ENCODE results near the gene GNG10.
A peak's percentile ranks its signal among the peaks of the same experiment; 100 is the strongest.
"Not testable (repeated sequence)": the region's sequence is repeated elsewhere in the genome, so short reads cannot be mapped to it uniquely, and the experiment has no call there.

Gene GNG10
- total RNA-seq = 0.12 to 1.6 (median 0.56) reads per million in 18 experiments

GRCh38 chr9:111661150-111661801 lies at the start of gene GNG10:
GNG10 (plus strand) TSS chr9:111661605; CDS start chr9:111661635, 30 bp downstream.
- DNase-seq = peak; percentile 61 to 76

- DNase-seq = no peak
Measured at GRCh38 chr9:111613436-111614040, 47.9 kb upstream of the GNG10 start.

GRCh38 chr9:111615928-111616327 lies 45.5 kb upstream of the GNG10 start:
- no peak for DNase-seq

GRCh38 chr9:111617349-111617748 lies 44.1 kb upstream of the GNG10 start:
- DNase-seq = not testable (repeated sequence)

GRCh38 chr9:111621895-111622480 lies 39.4 kb upstream of the GNG10 start:
- peak; percentile 33 to 46 for DNase-seq

- peak; percentile 53 to 79 for DNase-seq
Measured at GRCh38 chr9:111622626-111623025, 38.8 kb upstream of the GNG10 start.

- no peak for DNase-seq
Measured at GRCh38 chr9:111627260-111627963, 34.0 kb upstream of the GNG10 start.

- no peak for DNase-seq
Measured at GRCh38 chr9:111628411-111628810, 33.0 kb upstream of the GNG10 start.

GRCh38 chr9:111630182-111630963 lies 31.0 kb upstream of the GNG10 start:
- DNase-seq = no peak

- DNase-seq = no peak
Measured at GRCh38 chr9:111630964-111631213, 30.5 kb upstream of the GNG10 start.

GRCh38 chr9:111631214-111631971 lies 30.0 kb upstream of the GNG10 start, which contains the start of gene DNAJC25:
DNAJC25 (plus strand) TSS chr9:111631334; CDS start chr9:111631408, 74 bp downstream.
- peak; percentile 99 for DNase-seq

GRCh38 chr9:111632060-111632459 lies 29.3 kb upstream of the GNG10 start:
- peak; percentile 39 to 51 for DNase-seq

GRCh38 chr9:111632695-111633388 lies 28.6 kb upstream of the GNG10 start:
- DNase-seq = no peak

GRCh38 chr9:111633389-111633736 lies 28.0 kb upstream of the GNG10 start:
- DNase-seq = no peak

GRCh38 chr9:111634860-111635259 lies 26.5 kb upstream of the GNG10 start:
- DNase-seq = no peak

- no peak for DNase-seq
Measured at GRCh38 chr9:111637421-111637950, 23.9 kb upstream of the GNG10 start.

GRCh38 chr9:111644195-111644772 lies 17.1 kb upstream of the GNG10 start:
- DNase-seq = no peak

- no peak for DNase-seq
Measured at GRCh38 chr9:111645806-111646205, 15.6 kb upstream of the GNG10 start.

- no peak for DNase-seq
Measured at GRCh38 chr9:111646417-111646816, 15.0 kb upstream of the GNG10 start.

GRCh38 chr9:111648066-111648465 lies 13.3 kb upstream of the GNG10 start:
- peak; percentile 79 to 85 for DNase-seq

- DNase-seq = no peak
Measured at GRCh38 chr9:111649016-111649415, 12.4 kb upstream of the GNG10 start.
